Esophagus (tissue), 2 donors: ENCODE data around the gene NFXL1. TPM values are rescaled to one million over a fixed set of nuclear protein-coding genes. Genes with fewer than 3 reads are reported as not detected.
"Not testable (repeated sequence)": the region's sequence is repeated elsewhere in the genome, so short reads cannot be mapped to it uniquely, and the experiment has no call there.

ENCODE experiments used
- H3K27ac ChIP-seq, 2 donors: one replicate each; pipeline ENCODE4 v1.5.1; 2013; ENCODE audit warnings: low read depth in 2 of 2, mild to moderate bottlenecking in 2 of 2, inconsistent platforms in 1 of 2, low read length in 1 of 2, moderate library complexity in 1 of 2
- H3K27me3 ChIP-seq, 2 donors: one replicate each; pipeline ENCODE4 v1.6.1; 2013; ENCODE audit warnings: low read length in 2 of 2, control low read depth in 1 of 2, mild to moderate bottlenecking in 1 of 2; ENCODE audit not compliant: insufficient read depth in 2 of 2, control insufficient read depth in 1 of 2
- H3K36me3 ChIP-seq, 2 donors: one replicate each; pipeline ENCODE4 v1.6.1; 2013; ENCODE audit warnings: low read length in 1 of 2; ENCODE audit not compliant: control insufficient read depth in 2 of 2, insufficient read depth in 2 of 2
- H3K4me1 ChIP-seq, 2 donors: one replicate each; pipeline ENCODE4 v1.6.1; 2013; ENCODE audit warnings: low read length in 1 of 2; ENCODE audit not compliant: control insufficient read depth in 2 of 2, insufficient read depth in 2 of 2
- H3K4me3 ChIP-seq, 2 donors: one replicate each; pipeline ENCODE4 v1.5.1; 2013; ENCODE audit warnings: low read length in 2 of 2, mild to moderate bottlenecking in 2 of 2, low read depth in 1 of 2, moderate library complexity in 1 of 2
- H3K9me3 ChIP-seq, 2 donors: one replicate each; pipeline ENCODE4 v1.6.1; 2013; ENCODE audit warnings: mild to moderate bottlenecking in 2 of 2, low read depth in 1 of 2, low read length in 1 of 2, moderate library complexity in 1 of 2; ENCODE audit not compliant: control insufficient read depth in 2 of 2, insufficient read depth in 1 of 2
- WGBS, 2 donors: extraction: QIAGEN DNeasy Blood & Tissue Kit; methylation state at CpG; one replicate each; pipeline ENCODE4 v1.1.7; 2013; 5-methylcytosine and 5-hydroxymethylcytosine counted together
- polyA plus RNA-seq, 2 donors: library from polyadenylated mRNA; stranded (reverse); fragments of 200-250 nt; gene quantifications; one replicate each; pipeline ENCODE4 v1.2.3, GENCODE V29; 2013
- donor health status: healthy with polysubstance abuse.
- donor health status: Bipolar disorder and iron deficiency.

The NFXL1 gene
- polyA plus RNA-seq, 2 donors = 4.6 to 6.9 TPM

DNA sequence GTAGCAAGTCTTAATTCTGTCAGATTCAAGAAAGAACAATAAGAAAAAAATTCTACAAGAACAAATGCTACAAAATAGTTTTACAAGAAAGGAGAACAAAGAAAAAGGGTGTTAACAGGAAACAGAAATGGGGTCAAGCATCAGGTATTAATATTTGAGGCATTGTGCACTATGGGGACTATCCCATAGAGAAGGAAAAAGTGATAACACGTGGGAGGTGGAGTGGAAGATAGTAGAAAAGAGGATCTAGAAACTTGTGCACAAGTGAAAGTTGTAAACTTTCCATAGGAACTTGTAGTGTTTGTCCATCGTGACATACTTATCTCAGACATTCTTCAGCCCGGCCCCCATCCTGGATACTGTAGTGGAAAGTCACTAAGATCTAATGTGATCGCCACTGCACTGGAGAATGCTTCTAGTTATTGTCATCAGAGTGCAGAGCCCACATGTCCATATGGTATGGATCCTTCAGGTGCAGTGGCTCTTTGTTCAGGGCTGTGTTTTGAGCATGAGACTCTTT is 15.4 kb upstream of the NFXL1 start:
- Histone ChIP-seq H3K4me1 (no peaks in the 10 kb centered on the region), H3K36me3 (no peaks in the 10 kb centered on the region), H3K27me3 (no peaks in the 10 kb centered on the region), H3K4me3 (no peak overlapping the region), H3K27ac (no peak overlapping the region), H3K9me3 (no peaks in the 10 kb centered on the region)
- WGBS, 2 donors = 74% methylated on average over 4 of the region's 4 CpGs

DNA sequence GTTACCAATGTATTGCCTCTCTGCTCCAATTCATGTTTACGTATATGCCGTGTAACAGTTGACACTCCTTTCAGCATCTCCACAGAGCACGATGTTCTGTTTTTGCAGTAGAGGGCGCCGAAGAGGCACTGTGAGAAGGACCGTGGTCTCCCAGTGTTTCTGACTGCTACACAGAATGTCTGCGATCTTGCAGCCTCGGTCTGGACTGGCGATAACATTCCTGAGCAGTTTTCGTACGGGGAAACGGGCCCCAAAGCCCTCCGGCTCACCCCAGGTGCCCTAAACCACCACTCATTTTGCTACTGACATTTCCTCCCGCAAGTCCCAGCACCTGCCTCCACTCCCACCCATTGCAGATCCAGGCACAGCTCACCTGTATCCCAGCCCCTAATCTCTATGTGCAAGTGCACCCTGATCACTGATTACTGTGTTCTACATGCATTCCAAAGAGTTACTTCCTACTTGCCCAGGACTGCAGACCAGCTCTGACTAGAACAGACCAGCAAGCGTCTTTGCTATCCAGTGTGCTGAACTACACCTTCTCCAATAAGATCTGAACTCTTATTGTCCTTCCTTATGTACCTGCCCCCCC is 12.4 kb upstream of the NFXL1 start:
- 8 to 13% methylated on average over 15 of the region's 15 CpGs for WGBS, 2 donors
- Histone ChIP-seq H3K27ac (no peak overlapping the region), H3K27me3 (no peaks in the 10 kb centered on the region), H3K9me3 (no peaks in the 10 kb centered on the region), H3K36me3 (no peaks in the 10 kb centered on the region), H3K4me3 (no peak overlapping the region), H3K4me1 (no peaks in the 10 kb centered on the region)

GRCh38 chr4:47923261-47923608 is 8.9 kb upstream of the NFXL1 start:
- not testable (repeated sequence) for H3K27ac ChIP-seq, H3K4me3 ChIP-seq, H3K36me3 ChIP-seq, H3K4me1 ChIP-seq, H3K27me3 ChIP-seq, H3K9me3 ChIP-seq
- WGBS, 2 donors = 66 to 79% methylated on average over 8 of the region's 8 CpGs

DNA sequence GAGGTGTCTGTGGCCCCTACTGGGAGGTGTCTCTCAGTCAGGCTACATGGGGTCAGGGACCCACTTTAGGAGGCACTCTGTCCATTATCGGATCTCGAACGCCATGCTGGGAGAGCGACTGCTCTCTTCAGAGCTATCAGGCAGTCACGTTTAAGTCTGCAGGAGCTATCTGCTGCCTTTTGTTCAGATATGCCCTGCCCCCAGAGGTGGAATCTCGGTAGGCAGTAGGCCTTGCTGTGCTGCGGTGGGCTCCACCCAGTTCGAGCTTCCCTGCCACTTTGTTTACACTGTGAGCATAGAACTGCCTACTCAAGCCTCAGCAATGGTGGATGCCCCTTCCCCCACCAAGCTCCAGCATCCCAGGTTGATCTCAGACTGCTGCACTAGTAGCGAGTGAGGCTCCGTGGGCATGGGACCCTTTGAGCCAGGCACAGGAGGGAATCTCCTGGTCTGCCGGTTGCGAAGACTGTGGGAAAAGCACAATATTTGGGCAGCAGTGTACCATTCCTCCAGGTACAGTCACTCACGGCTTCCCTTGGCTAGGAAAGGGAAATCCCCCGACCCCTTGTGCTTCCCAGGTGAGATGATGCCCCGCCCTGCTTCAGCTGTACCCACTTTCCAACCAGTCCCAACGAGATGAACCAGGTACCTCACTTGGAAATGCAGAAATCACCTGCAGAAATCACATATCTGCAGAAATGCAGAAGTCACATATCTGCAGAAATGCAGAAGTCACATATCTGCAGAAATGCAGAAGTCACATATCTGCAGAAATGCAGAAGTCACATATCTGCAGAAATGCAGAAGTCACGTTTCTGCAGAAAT is 8.3 kb upstream of the NFXL1 start:
- H3K4me3 ChIP-seq, H3K36me3 ChIP-seq, H3K9me3 ChIP-seq, H3K27ac ChIP-seq, H3K27me3 ChIP-seq, H3K4me1 ChIP-seq: not testable (repeated sequence)
- 73 to 75% methylated on average over 17 of the region's 17 CpGs for WGBS, 2 donors

- H3K4me3 ChIP-seq, H3K27ac ChIP-seq, H3K9me3 ChIP-seq, H3K36me3 ChIP-seq, H3K27me3 ChIP-seq, H3K4me1 ChIP-seq: not testable (repeated sequence)
- WGBS, 2 donors = 96 to 98% methylated on average over 1 of the region's 1 CpG
Observed at GRCh38 chr4:47917163-47917562, 2.8 kb upstream of the NFXL1 start.

DNA sequence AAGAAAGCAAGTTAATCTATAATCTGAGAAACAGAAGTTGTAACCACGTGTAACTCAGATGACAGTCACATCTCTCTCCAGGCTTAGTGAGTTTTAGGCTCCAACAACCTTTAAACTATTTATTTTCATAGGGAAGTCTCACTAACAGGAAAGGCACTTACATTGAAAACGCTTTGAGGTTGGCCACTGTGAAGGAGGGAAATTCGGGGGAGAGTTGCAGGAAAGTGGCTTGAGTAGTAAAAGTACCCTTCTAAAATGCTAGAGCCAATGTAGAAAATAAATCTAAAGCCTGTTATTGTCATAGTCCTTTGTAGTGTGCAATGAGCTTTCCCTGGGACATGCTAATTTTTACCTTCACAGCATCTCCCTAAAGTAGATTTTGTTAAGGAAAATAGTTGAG is 995 bp upstream of the NFXL1 start:
- Histone ChIP-seq H3K4me3 (peak overlapping the region in 1 of 2 donors; percentile 94), H3K9me3 (no peaks in the 10 kb centered on the region), H3K27me3 (no peaks in the 10 kb centered on the region), H3K36me3 (no peaks in the 10 kb centered on the region), H3K4me1 (no peaks in the 10 kb centered on the region), H3K27ac (no peak overlapping the region)
- WGBS, 2 donors = 52 to 57% methylated on average over 3 of the region's 3 CpGs

DNA sequence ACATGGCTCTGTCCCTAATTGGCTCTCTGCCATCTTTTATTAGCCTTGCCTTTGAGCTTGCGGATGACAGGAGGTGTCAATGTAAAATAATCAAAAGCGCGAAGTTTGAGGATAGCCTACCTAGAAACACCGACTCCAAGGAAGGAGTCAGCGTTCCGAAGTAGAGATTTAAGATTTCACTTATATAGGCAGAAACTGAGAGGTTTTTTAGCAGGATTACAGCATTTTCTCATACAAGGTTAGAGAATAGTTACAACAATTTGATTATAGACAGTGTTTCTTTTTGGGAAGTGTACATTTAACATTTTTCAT is 499 bp upstream of the NFXL1 start:
- Histone ChIP-seq H3K36me3 (peaks cover 0 to 1% of the 10 kb centered on the region in 2 donors), H3K27me3 (no peaks in the 10 kb centered on the region), H3K27ac (peak overlapping the region in 1 of 2 donors; percentile 40), H3K4me1 (no peaks in the 10 kb centered on the region), H3K4me3 (peak overlapping the region; percentile 55 to 94), H3K9me3 (no peaks in the 10 kb centered on the region)
- 2 to 3% methylated on average over 6 of the region's 6 CpGs for WGBS, 2 donors

- H3K9me3 ChIP-seq = no peaks in the 10 kb centered on the region
- peak overlapping the region; percentile 93 to 94 for H3K4me3 ChIP-seq
- H3K36me3 ChIP-seq = peaks cover 0 to 1% of the 10 kb centered on the region in 2 donors
- WGBS, 2 donors = 0 to 1% methylated on average over 29 of the region's 29 CpGs
- H3K4me1 ChIP-seq = no peaks in the 10 kb centered on the region
- no peaks in the 10 kb centered on the region for H3K27me3 ChIP-seq
- peak overlapping the region; percentile 92 to 93 for H3K27ac ChIP-seq
Observed at GRCh38 chr4:47913861-47914219, 543 bp downstream of the NFXL1 start.

DNA sequence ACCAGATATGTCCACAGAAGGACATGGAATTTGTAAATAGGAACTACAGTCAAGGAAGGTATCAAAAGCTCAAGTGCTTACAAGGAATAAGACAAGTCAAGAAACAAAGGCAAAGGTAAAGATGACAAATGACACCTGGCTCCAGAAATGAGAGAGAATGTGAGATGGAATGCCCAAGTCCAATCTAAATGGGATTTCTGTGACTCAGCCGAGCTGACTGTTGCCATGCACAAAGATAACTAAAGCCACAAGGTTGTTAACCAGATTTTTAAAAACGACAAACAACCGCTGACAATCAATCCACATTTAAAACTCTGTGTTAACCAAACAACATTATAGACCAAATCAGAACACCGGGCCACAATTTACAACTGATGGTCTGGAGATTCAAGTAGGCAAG is 1.1 kb downstream of the NFXL1 start:
- no peak overlapping the region for H3K27ac ChIP-seq
- H3K36me3 ChIP-seq = peaks cover 0 to 1% of the 10 kb centered on the region in 2 donors
- H3K27me3 ChIP-seq = no peaks in the 10 kb centered on the region
- H3K4me1 ChIP-seq = no peaks in the 10 kb centered on the region
- no peaks in the 10 kb centered on the region for H3K9me3 ChIP-seq
- WGBS, 2 donors = 13 to 14% methylated on average over 4 of the region's 4 CpGs
- H3K4me3 ChIP-seq = peak overlapping the region; percentile 93 to 94

DNA sequence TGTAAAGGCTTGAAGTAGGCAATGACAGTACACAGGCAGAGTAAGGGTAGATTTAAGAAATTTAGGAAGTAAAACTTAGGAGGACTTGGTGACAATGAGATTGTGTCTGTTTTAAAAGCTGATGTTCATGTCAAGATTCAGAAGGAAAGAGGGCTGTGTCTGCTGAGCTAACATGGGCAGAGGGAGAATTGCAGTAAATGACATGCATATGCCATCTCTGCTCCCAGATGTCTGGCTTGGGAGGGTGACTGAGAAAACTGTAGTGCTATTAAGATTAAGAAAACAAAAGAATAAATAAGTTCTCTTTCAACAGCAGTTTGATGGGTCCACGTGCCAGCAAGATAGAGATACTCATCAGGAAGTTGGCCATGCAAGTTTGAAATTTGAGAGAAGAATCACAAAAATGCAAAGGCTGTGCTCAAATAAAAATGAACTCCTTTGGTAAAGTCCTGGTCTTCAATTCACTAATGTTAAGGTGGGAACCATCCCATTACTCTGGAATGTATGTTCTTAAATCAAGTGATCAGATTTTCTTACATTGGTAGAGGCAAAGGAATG is 7.2 kb downstream of the NFXL1 start:
- Histone ChIP-seq H3K27me3 (no peaks in the 10 kb centered on the region), H3K9me3 (no peaks in the 10 kb centered on the region), H3K4me1 (no peaks in the 10 kb centered on the region), H3K36me3 (peaks cover 0 to 1% of the 10 kb centered on the region in 2 donors), H3K4me3 (no peak overlapping the region), H3K27ac (no peak overlapping the region)
- 19 to 23% methylated on average over 1 of the region's 1 CpG for WGBS, 2 donors
